ENCODE results near the gene GABRA4. TPM values are rescaled to one million over a fixed set of nuclear protein-coding genes. Genes with fewer than 3 reads are reported as not detected.

Gene GABRA4
- total RNA-seq, 2 experiments from 2014 or later = not detected

DNA sequence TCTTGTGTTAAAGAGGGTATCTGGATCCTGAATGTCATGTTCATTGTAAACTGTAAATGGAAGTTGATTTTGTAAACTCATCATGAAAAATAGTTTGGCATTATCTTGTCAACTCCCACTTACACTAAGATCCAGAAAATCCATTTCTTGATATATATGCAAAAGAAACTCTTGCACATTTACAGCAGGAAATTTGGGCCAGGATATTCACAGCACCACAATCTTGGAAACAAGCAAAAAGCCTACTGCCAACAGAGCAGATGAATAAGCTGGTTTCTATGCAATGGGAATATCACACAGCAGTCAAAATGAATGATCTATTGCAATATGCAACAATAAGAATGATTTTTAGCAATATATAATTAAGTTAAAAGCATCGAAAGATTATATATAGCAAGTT lies 8.6 kb downstream of the GABRA4 start:
- H3K4me1 Mint-ChIP-seq (ENCODE audit: low read depth) = no peaks in the 10 kb centered on the region
- no peak overlapping the region for H3K27ac Mint-ChIP-seq
- H3K9me3 Mint-ChIP-seq = no peaks in the 10 kb centered on the region
- no peaks in the 10 kb centered on the region for H3K36me3 Mint-ChIP-seq (ENCODE audit: low read depth)
- H3K4me3 Mint-ChIP-seq = no peak overlapping the region
- DNase-seq (no peak), ATAC-seq (no peak)
- TF ChIP-seq, protein P1, sequence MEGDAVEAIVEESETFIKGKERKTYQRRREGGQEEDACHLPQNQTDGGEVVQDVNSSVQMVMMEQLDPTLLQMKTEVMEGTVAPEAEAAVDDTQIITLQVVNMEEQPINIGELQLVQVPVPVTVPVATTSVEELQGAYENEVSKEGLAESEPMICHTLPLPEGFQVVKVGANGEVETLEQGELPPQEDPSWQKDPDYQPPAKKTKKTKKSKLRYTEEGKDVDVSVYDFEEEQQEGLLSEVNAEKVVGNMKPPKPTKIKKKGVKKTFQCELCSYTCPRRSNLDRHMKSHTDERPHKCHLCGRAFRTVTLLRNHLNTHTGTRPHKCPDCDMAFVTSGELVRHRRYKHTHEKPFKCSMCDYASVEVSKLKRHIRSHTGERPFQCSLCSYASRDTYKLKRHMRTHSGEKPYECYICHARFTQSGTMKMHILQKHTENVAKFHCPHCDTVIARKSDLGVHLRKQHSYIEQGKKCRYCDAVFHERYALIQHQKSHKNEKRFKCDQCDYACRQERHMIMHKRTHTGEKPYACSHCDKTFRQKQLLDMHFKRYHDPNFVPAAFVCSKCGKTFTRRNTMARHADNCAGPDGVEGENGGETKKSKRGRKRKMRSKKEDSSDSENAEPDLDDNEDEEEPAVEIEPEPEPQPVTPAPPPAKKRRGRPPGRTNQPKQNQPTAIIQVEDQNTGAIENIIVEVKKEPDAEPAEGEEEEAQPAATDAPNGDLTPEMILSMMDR (IDR thresholded peaks at IDR 0.05) = no peak
- H3K27me3 Mint-ChIP-seq = peaks cover 6% of the 10 kb centered on the region
- ChIA-PET CTCF (no interaction called here), POLR2A (no interaction called here)
- intact Hi-C loops (cut with micrococcal nuclease) = no loop called here

DNA sequence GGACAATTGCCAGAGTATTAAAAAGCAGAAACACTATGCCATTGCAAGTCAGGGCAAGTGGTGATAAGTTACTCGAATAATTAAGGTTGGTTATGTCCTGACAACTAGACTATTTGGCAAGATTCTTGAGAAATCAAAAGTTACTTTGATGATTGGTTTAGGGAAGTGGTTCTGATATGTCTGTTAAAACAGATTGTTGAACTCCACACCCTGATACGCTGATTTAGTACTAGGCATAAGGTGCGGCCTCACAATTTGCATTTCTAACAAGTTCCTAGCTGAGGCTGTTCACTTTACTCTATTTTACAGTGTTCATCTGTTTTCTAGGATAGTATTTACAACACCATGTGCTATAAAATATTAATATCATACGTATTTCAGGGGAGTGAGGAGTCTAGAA lies 12.5 kb downstream of the GABRA4 start:
- ChIA-PET POLR2A (no interaction called here), CTCF (no interaction called here)
- Mint-ChIP-seq H3K27ac (no peak overlapping the region), H3K36me3 (ENCODE audit: low read depth) (no peaks in the 10 kb centered on the region), H3K9me3 (no peaks in the 10 kb centered on the region), H3K27me3 (peaks cover 5% of the 10 kb centered on the region), H3K4me3 (no peak overlapping the region), H3K4me1 (ENCODE audit: low read depth) (no peaks in the 10 kb centered on the region)
- intact Hi-C loops (cut with micrococcal nuclease) = no loop called here
- ATAC-seq = no peak
- no peak for DNase-seq
- TF ChIP-seq, protein P1 (IDR thresholded peaks at IDR 0.05) = no peak

DNA sequence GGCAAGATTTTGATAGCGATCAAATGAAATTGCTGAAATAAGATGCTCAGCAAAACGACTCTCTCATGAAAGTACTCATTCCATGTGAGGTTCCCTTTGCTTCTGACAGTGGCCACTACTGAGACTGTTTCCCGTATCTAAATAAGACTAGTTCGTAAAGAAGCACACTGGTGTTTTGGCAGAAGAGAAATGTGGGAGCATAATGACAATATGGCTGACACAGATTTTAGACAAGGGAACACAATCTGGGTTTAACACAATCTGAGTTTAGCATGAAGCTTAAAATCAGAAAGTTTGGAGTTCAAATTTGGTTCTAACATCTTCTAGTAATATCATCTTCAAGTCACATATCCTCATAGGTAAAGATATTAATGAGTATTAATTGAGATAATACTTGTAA lies 13.7 kb downstream of the GABRA4 start:
- TF ChIP-seq, protein P1 (IDR thresholded peaks at IDR 0.05) = no peak
- DNase-seq = no peak
- Mint-ChIP-seq H3K9me3 (no peaks in the 10 kb centered on the region), H3K36me3 (ENCODE audit: low read depth) (no peaks in the 10 kb centered on the region), H3K27ac (no peak overlapping the region), H3K4me3 (no peak overlapping the region), H3K27me3 (peaks cover 5% of the 10 kb centered on the region), H3K4me1 (ENCODE audit: low read depth) (no peaks in the 10 kb centered on the region)
- CTCF ChIA-PET = no interaction called here
- POLR2A ChIA-PET = no interaction called here
- ATAC-seq = no peak
- intact Hi-C loops (cut with micrococcal nuclease) = no loop called here

DNA sequence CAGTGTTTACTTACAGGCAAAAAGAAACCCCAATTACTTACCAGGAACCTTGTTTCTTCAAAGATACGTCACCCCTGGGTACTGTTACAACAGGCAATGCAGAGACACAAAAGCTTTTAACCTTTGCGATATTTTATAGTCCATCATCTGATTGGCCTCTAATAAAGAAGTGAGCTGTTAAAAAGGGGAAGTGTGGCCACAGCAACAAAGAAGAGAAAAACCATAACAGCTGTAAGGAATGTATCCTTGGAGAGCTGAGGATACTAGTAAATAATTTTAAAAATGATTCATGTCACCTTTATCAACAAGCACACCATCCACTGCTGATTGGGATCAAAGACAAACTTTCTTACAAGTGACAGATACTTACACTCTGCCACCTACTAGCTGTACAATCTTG lies 14.1 kb downstream of the GABRA4 start:
- DNase-seq (no peak), ATAC-seq (no peak)
- intact Hi-C loops (cut with micrococcal nuclease) = no loop called here
- H3K9me3 Mint-ChIP-seq = no peaks in the 10 kb centered on the region
- TF ChIP-seq, protein P1 (IDR thresholded peaks at IDR 0.05) = no peak
- ChIA-PET CTCF (no interaction called here), POLR2A (no interaction called here)
- no peak overlapping the region for H3K4me3 Mint-ChIP-seq
- H3K27ac Mint-ChIP-seq = no peak overlapping the region
- no peaks in the 10 kb centered on the region for H3K36me3 Mint-ChIP-seq (ENCODE audit: low read depth)
- H3K27me3 Mint-ChIP-seq = peaks cover 5% of the 10 kb centered on the region
- H3K4me1 Mint-ChIP-seq (ENCODE audit: low read depth) = no peaks in the 10 kb centered on the region

DNA sequence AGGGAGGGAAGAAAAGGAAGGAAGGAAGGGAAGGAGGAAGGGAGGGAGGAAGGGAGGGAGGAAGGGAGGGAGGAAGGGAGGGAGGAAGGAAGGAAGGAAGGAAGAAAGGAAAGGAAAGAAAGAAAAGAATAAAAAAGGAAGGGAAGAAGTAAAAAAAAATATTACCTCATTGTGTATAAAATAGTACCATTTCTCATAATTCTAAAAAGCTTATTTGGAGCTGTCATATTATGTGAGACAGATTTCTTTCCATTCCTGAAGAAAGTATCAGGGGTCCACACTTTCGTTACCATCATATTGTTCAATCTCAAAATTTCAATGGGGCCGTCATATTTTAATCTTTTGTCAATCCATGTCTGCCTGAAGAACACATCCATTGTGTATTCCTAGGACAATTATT lies 16.1 kb downstream of the GABRA4 start:
- Mint-ChIP-seq H3K27me3 (peaks cover 7% of the 10 kb centered on the region), H3K4me1 (ENCODE audit: low read depth) (no peaks in the 10 kb centered on the region), H3K4me3 (no peak overlapping the region), H3K27ac (no peak overlapping the region), H3K9me3 (no peaks in the 10 kb centered on the region), H3K36me3 (ENCODE audit: low read depth) (no peaks in the 10 kb centered on the region)
- ATAC-seq (no peak), DNase-seq (no peak)
- ChIA-PET POLR2A (no interaction called here), CTCF (no interaction called here)
- intact Hi-C loops (cut with micrococcal nuclease) = no loop called here
- TF ChIP-seq, protein P1 (IDR thresholded peaks at IDR 0.05) = no peak

Measured in activated CD8-positive, alpha-beta T cell treated with anti-CD3 and anti-CD28 coated beads for 36 hours (primary cell).